H1 (cell line): Measurements from ENCODE around the gene CTIF. TPM values are rescaled to one million over a fixed set of nuclear protein-coding genes. Genes with fewer than 3 reads are reported as not detected.
A peak's percentile ranks its signal among the peaks of the same experiment; 100 is the strongest.

Experiments
- CTCF ChIA-PET: fragments of 300-600 bp; sonication (Branson Sonifier 250); formaldehyde crosslinking; loops from one replicate; lab custom pipeline; 2021; ENCODE audit not compliant: partially characterized antibody; lab: Charles Lee
- POLR2A ChIA-PET: fragments of 300-600 bp; sonication (Branson Sonifier 250); formaldehyde crosslinking; loops from one replicate; lab custom pipeline; 2021; ENCODE audit warnings: inconsistent platforms; ENCODE audit not compliant: partially characterized antibody; lab: Charles Lee
- DNase-seq, 2 experiments: peaks; one replicate each; pipeline versions ENCODE4 v3.0.0 to v3.0.0-alpha.2; 2010 to 2022; ENCODE audit warnings: low spot score in 2 of 2, low read depth in 1 of 2, mixed read lengths in 1 of 2
- FAIRE-seq: peaks from 2 replicates; lab custom pipeline; 2011; peaks lifted over from hg19 to GRCh38; lab: Jason Lieb, UNC
- H2AFZ ChIP-seq: 2 replicates; pipeline ENCODE4 v1.8.1; 2012; ENCODE audit warnings: low read length, inconsistent platforms
- H2AK5ac ChIP-seq: 2 replicates; pipeline ENCODE4 v1.6.1; 2013; ENCODE audit warnings: low read depth, low read length
- H2BK120ac ChIP-seq: replicated peaks from 2 replicates; pipeline ENCODE3; 2013; ENCODE audit warnings: low read depth, low read length, inconsistent platforms
- H2BK12ac ChIP-seq: 2 replicates; pipeline ENCODE4 v1.6.1; 2013; ENCODE audit warnings: low read depth, low read length
- H2BK15ac ChIP-seq: 2 replicates; pipeline ENCODE4 v1.6.1; 2013; ENCODE audit warnings: low read length
- H2BK20ac ChIP-seq: 2 replicates; pipeline ENCODE4 v1.6.1; 2013; ENCODE audit warnings: low read length
- H2BK5ac ChIP-seq: 2 replicates; pipeline ENCODE4 v1.6.1; 2013; ENCODE audit warnings: low read depth, low read length
- H3K14ac ChIP-seq: 2 replicates; pipeline ENCODE4 v1.6.1; 2013; ENCODE audit warnings: inconsistent platforms; ENCODE audit not compliant: insufficient read length
- H3K18ac ChIP-seq: 2 replicates; pipeline ENCODE4 v1.6.1; 2013; ENCODE audit warnings: low read length; ENCODE audit errors: extremely low read depth
- H3K23ac ChIP-seq: 2 replicates; pipeline ENCODE4 v1.6.1; 2013; ENCODE audit warnings: inconsistent platforms; ENCODE audit not compliant: insufficient read length
- H3K23me2 ChIP-seq: 2 replicates; pipeline ENCODE4 v1.6.1; 2013; ENCODE audit warnings: low read depth, low read length
- H3K27ac ChIP-seq: 2 replicates; pipeline ENCODE4 v1.6.1; 2011; ENCODE audit warnings: low read depth, low read length, inconsistent platforms
- H3K27me3 ChIP-seq, 4 experiments: replicated peaks in 1 of 4; 1 replicate in 1 of 4; 2 replicates in 3 of 4; pipeline versions ENCODE4 v1.6.1 to v1.8.1; 2011 to 2013; ENCODE audit warnings: low read length in 3 of 4, mild to moderate bottlenecking in 3 of 4, inconsistent platforms in 2 of 4, mixed read lengths in 2 of 4, moderate library complexity in 1 of 4; ENCODE audit not compliant: control insufficient read depth in 3 of 4, insufficient read depth in 3 of 4; ENCODE audit errors: extremely low read depth in 1 of 4
- H3K36me3 ChIP-seq, 4 experiments: 2 replicates each; pipeline versions ENCODE4 v1.6.1 to v1.8.1; 2011 to 2013; ENCODE audit warnings: mild to moderate bottlenecking in 4 of 4, low read length in 3 of 4, moderate library complexity in 2 of 4, control low read depth in 1 of 4, inconsistent platforms in 1 of 4; ENCODE audit not compliant: insufficient read depth in 4 of 4, control insufficient read depth in 2 of 4
- H3K4ac ChIP-seq: replicated peaks from 2 replicates; pipeline ENCODE3; 2013; ENCODE audit warnings: low read length, low read depth, mixed read lengths, inconsistent platforms; ENCODE audit not compliant: insufficient read length
- H3K4me1 ChIP-seq, 4 experiments: replicated peaks in 1 of 4; 1 replicate in 1 of 4; 2 replicates in 3 of 4; pipeline versions ENCODE4 v1.6.1 to v1.8.1; 2011 to 2013; ENCODE audit warnings: low read length in 3 of 4, inconsistent platforms in 2 of 4, mixed read lengths in 1 of 4; ENCODE audit not compliant: insufficient read depth in 4 of 4, control insufficient read depth in 3 of 4
- H3K4me2 ChIP-seq, 2 experiments: 2 replicates each; pipeline versions ENCODE4 v1.6.1 to v1.8.1; 2011 to 2013; ENCODE audit warnings: low read depth in 2 of 2, low read length in 2 of 2, control low read depth in 1 of 2, inconsistent platforms in 1 of 2, mild to moderate bottlenecking in 1 of 2; ENCODE audit not compliant: insufficient read depth in 1 of 2
- H3K4me3 ChIP-seq, 4 experiments: fragments of 200-600, 300-600 bp in 1 of 4; sonication (generic), shearing (Covaris generic), sonication (Bioruptor Twin) in 1 of 4; 2 replicates each; pipeline versions ENCODE4 v1.5.1 to v1.8.1; 2011 to 2016; ENCODE audit warnings: low read length in 4 of 4, low read depth in 3 of 4, control low read depth in 2 of 4, inconsistent platforms in 2 of 4, mild to moderate bottlenecking in 2 of 4, mixed read lengths in 1 of 4, moderate library complexity in 1 of 4; ENCODE audit not compliant: insufficient read depth in 2 of 4; ENCODE audit errors: extremely low read depth in 1 of 4
- H3K56ac ChIP-seq: replicated peaks from 2 replicates; pipeline ENCODE3; 2013; ENCODE audit warnings: low read depth, mild to moderate bottlenecking, mixed read lengths, low read length, inconsistent platforms; ENCODE audit not compliant: insufficient read length
- H3K79me1 ChIP-seq: 2 replicates; pipeline ENCODE4 v1.6.1; 2013; ENCODE audit warnings: low read depth, low read length, control low read depth
- H3K79me2 ChIP-seq, 2 experiments: 2 replicates each; pipeline versions ENCODE4 v1.6.1 to v1.8.1; 2012 to 2013; ENCODE audit warnings: low read length in 2 of 2, mild to moderate bottlenecking in 2 of 2, inconsistent platforms in 1 of 2; ENCODE audit not compliant: insufficient read depth in 2 of 2, control insufficient read depth in 1 of 2
- H3K9ac ChIP-seq, 4 experiments: replicated peaks in 1 of 4; 1 replicate in 1 of 4; 2 replicates in 3 of 4; pipeline versions ENCODE4 v1.6.1 to v1.8.1; 2011 to 2013; ENCODE audit warnings: low read depth in 3 of 4, low read length in 3 of 4, control low read depth in 2 of 4, mild to moderate bottlenecking in 2 of 4, moderate library complexity in 2 of 4, inconsistent platforms in 1 of 4; ENCODE audit errors: extremely low read depth in 1 of 4
- H3K9me3 ChIP-seq, 2 experiments: 2 replicates each; pipeline versions ENCODE4 v1.6.1 to v1.8.1; 2012 to 2013; ENCODE audit warnings: mild to moderate bottlenecking in 2 of 2, moderate library complexity in 2 of 2, control low read depth in 1 of 2, inconsistent platforms in 1 of 2, low read depth in 1 of 2, low read length in 1 of 2, mixed read lengths in 1 of 2; ENCODE audit not compliant: insufficient read depth in 2 of 2
- H4K20me1 ChIP-seq, 2 experiments: replicated peaks in 1 of 2; 2 replicates each; pipeline versions ENCODE3 to v1.8.1; 2011 to 2013; ENCODE audit warnings: inconsistent platforms in 2 of 2, low read length in 2 of 2, mild to moderate bottlenecking in 1 of 2; ENCODE audit not compliant: insufficient read depth in 2 of 2, control insufficient read depth in 1 of 2
- H4K5ac ChIP-seq: 2 replicates; pipeline ENCODE4 v1.6.1; 2013; ENCODE audit warnings: low read length, low read depth, mixed read lengths, inconsistent platforms; ENCODE audit not compliant: insufficient read length
- H4K8ac ChIP-seq: 2 replicates; pipeline ENCODE4 v1.8.0; 2013; ENCODE audit warnings: mild to moderate bottlenecking, moderate library complexity, low read length, inconsistent platforms; ENCODE audit not compliant: insufficient read depth; ENCODE audit errors: extremely low read depth
- H4K91ac ChIP-seq: replicated peaks from 2 replicates; pipeline ENCODE3; 2013; ENCODE audit warnings: low read length, mixed read lengths, inconsistent platforms; ENCODE audit not compliant: insufficient read length
- CBX5 ChIP-seq: fragments of 300-800, 300-1000 bp; sonication (generic); IDR thresholded peaks from 2 replicates; pipeline ENCODE4 v1.7.1; 2016; ENCODE audit warnings: antibody characterized with exemption, low read length, low read depth
- CBX8 ChIP-seq: fragments of 300-800, 300-1000 bp; sonication (generic); IDR thresholded peaks from 2 replicates; pipeline ENCODE4 v1.7.1; 2016; ENCODE audit warnings: low read depth, low read length, borderline replicate concordance
- CEBPB ChIP-seq: IDR thresholded peaks from 2 replicates; pipeline ENCODE4 v1.6.1; 2012; ENCODE audit warnings: low read depth, low read length
- KDM5A ChIP-seq: fragments of 200-600 bp; IDR thresholded peaks from 2 replicates; pipeline ENCODE4 v1.7.1; 2012; ENCODE audit warnings: mild to moderate bottlenecking, low read length, inconsistent platforms, mixed read lengths
- NRF1 ChIP-seq: IDR thresholded peaks from 2 replicates; pipeline ENCODE4 v1.6.1; 2011; ENCODE audit warnings: mild to moderate bottlenecking, low read depth, low read length, improper control_type of control experiment
- PHF8 ChIP-seq: fragments of 200-600 bp; sonication (generic); conservative IDR thresholded peaks from 2 replicates; pipeline ENCODE4 v1.7.1; 2012; ENCODE audit warnings: low read depth, mild to moderate bottlenecking, inconsistent platforms, low read length, moderate library complexity
- SP1 ChIP-seq: IDR thresholded peaks from 2 replicates; pipeline ENCODE4 v1.6.1; 2011; ENCODE audit warnings: low read depth, low read length
- SRF ChIP-seq: IDR thresholded peaks from 2 replicates; pipeline ENCODE4 v1.6.1; 2011; ENCODE audit warnings: mild to moderate bottlenecking, low read depth, low read length, moderate library complexity
- WGBS, 2 experiments: shearing (Covaris generic) in 1 of 2; methylation state at CpG; one replicate each; pipeline versions ENCODE4 v1.1.6 to v1.1.7; 2013 to 2015; ENCODE audit warnings: low lambda C conversion rate in 2 of 2, mixed read lengths in 2 of 2, inconsistent platforms in 1 of 2, low coverage in 1 of 2, missing lambda C conversion rate in 1 of 2; ENCODE audit not compliant: insufficient replicate concordance in 2 of 2, insufficient coverage in 1 of 2, insufficient read length in 1 of 2; ENCODE audit errors: extremely low coverage in 1 of 2, missing lambda C conversion rate in 1 of 2; 5-methylcytosine and 5-hydroxymethylcytosine counted together
- polyA plus RNA-seq, 7 experiments: library from polyadenylated mRNA; depleted of rRNA in 3 of 7; stranded (reverse) in 5 of 7; unstranded in 2 of 7; fragments of >200 nt in 5 of 7; fragments of 200-250 nt in 2 of 7; gene quantifications; 1 replicate in 5 of 7; 2 replicates in 1 of 7; 4 replicates in 1 of 7; pipeline versions ENCODE4 v1.2.1 to v1.2.3, GENCODE V29; 2011 to 2013; ENCODE audit warnings: missing spikeins in 2 of 7, mixed read lengths in 2 of 7
- total RNA-seq: library from RNA; stranded (reverse); fragmentation: NEBNext Ultra II Directional; extraction: Animal tissue kit (Norgen Biotek cat#: 25700); gene quantifications from 2 replicates; pipeline ENCODE4 v1.2.1, GENCODE V29; 2021

Gene CTIF
- total and polyA plus RNA-seq, 2 of the 8 experiments (the other 6 are each of a cell fraction or from before 2014, with no cell fraction given): 9.0 to 17.8 TPM

DNA sequence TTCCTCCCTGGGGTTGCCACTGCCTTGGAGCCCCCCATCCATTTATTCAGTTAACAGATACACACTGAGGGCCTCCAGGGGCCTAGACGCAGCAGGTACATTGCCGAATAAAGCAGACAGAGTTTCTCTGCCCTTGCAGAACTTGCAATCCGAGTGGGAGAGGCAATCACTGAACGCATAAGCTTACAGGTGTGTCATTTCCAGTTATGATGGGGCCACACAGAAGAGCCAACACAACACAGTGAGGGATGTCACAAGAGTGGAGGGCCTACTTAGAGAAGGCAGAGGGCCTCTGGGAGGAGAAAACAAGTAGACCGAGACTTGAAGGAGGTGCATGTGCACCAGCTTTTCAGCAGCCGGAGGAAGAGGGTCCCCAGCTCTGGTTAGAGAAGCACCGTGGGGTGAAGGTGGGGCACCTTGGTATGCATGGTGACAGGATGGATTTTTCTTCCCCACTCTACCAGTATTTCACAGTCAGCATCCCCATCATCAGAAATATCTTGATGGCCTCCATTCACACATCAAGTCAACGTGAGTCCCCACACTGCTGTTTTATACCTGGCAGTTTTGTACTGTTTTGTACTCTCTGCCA is 261.0 kb downstream of the CTIF start:
- no peak overlapping the region for H3K4me2 ChIP-seq
- H4K91ac ChIP-seq: no peak overlapping the region
- H4K20me1 ChIP-seq: peaks cover 2 to 4% of the 10 kb centered on the region in 2 experiments
- no peak overlapping the region for H2BK120ac ChIP-seq
- no peak overlapping the region for H3K4ac ChIP-seq
- no peak overlapping the region for H3K56ac ChIP-seq
- H2BK12ac ChIP-seq: no peak overlapping the region
- peak in 1 of 2 experiments; percentile 28 for DNase-seq
- no peaks in the 10 kb centered on the region for H3K9me3 ChIP-seq
- ChIA-PET CTCF (interaction anchor here (1.5 kb wide), 1 partner anchor 31 kb away, joined by 3 read pairs; no protein-coding TSS in a partner anchor), POLR2A (interaction anchor here (0.9 kb wide), 1 partner anchor 17 kb away, joined by 3 read pairs; no protein-coding TSS in a partner anchor)
- no peaks in the 10 kb centered on the region for H3K36me3 ChIP-seq
- H3K4me1 ChIP-seq: no peaks in the 10 kb centered on the region
- no peak for TF ChIP-seq NRF1
- TF ChIP-seq SP1: no peak
- TF ChIP-seq SRF: no peak
- no peak for TF ChIP-seq CBX5
- TF ChIP-seq KDM5A: no peak
- TF ChIP-seq CBX8: no peak
- TF ChIP-seq PHF8: no peak
- TF ChIP-seq CEBPB: no peak
- no peak overlapping the region for H3K18ac ChIP-seq
- no peak overlapping the region for H4K8ac ChIP-seq
- no peaks in the 10 kb centered on the region for H3K79me2 ChIP-seq
- no peak overlapping the region for H4K5ac ChIP-seq
- no peak overlapping the region for H3K4me3 ChIP-seq
- H3K23ac ChIP-seq: no peak overlapping the region
- no peak overlapping the region for H2AFZ ChIP-seq
- H3K14ac ChIP-seq: no peak overlapping the region
- H3K27me3 ChIP-seq: no peaks in the 10 kb centered on the region; a peak in 1 of 7 replicates
- FAIRE-seq: no peak
- H3K27ac ChIP-seq: no peak overlapping the region
- no peak overlapping the region for H2BK15ac ChIP-seq
- WGBS, 2 experiments: 93% methylated on average over 8 of the region's 8 CpGs; no CpG with 5 or more reads in 1 of the 2 experiments
- H3K23me2 ChIP-seq: no peaks in the 10 kb centered on the region
- H3K9ac ChIP-seq: no peak overlapping the region
- no peak overlapping the region for H2AK5ac ChIP-seq
- no peaks in the 10 kb centered on the region for H3K79me1 ChIP-seq
- no peak overlapping the region for H2BK5ac ChIP-seq
- H2BK20ac ChIP-seq: no peak overlapping the region
